AG10803 (cell line): ENCODE measurements around the gene REEP5.
A peak's percentile ranks its signal among the peaks of the same experiment; 100 is the strongest.
"Not testable (repeated sequence)": the region's sequence is repeated elsewhere in the genome, so short reads cannot be mapped to it uniquely, and the experiment has no call there.

Experiments
- DNase-seq: peaks from one replicate; pipeline ENCODE4 v3.0.0; 2010; ENCODE audit warnings: low read depth
- H3K4me3 ChIP-seq: 2 replicates; pipeline ENCODE4 v1.5.1; 2011; ENCODE audit warnings: mild to moderate bottlenecking, low read length, control low read depth
- TF ChIP-seq, protein P1 (sequence below): conservative IDR thresholded peaks from 2 replicates; pipeline ENCODE4 v1.5.1; 2011; ENCODE audit warnings: mild to moderate bottlenecking, low read length, control low read depth, inconsistent platforms

REEP5 gene

DNA sequence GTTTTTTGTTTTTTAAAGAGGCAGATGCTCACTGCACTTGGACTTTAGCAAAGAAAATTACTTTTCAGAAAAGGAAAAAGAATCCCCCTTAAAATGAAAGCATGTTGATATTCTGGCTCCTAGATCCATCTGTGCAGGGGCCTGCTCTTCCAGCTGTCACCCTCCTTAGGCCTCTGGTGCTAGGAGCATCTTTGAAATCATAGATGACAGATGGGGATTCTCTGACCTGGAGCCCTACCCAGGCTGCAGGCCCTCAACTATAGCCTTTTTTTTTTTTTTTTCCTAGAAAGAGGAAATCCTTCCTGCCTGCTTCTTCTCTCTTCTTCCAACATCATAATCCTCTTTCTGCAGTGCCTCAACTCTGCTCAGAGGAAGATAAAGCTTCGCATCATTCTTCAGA lies 38.3 kb upstream of the REEP5 start:
- H3K4me3 ChIP-seq: no peak overlapping the region
- no peak for DNase-seq

DNA sequence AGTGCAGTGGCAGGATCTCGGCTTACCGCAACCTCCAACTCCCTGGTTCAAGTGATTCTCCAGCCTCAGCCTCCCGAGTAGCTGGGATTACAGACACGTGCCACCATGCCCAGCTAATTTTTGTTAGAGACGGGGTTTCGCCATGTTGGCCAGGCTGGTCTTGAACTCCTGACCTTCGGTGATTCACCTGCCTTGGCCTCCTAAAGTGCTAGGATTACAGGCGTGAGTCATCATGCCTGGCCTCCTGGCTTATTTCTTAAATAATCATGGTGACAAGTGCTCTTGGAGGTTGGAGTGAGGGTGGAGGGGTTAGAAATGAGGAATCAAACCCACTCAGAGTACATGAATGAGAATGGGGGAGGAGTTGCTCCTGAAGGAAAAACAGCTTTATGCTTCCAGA lies 37.8 kb upstream of the REEP5 start:
- not testable (repeated sequence) for H3K4me3 ChIP-seq
- peak; percentile 57 for DNase-seq

More for the DNA sequence above, 38.3 kb upstream of the REEP5 start:
- TF ChIP-seq, protein P1, sequence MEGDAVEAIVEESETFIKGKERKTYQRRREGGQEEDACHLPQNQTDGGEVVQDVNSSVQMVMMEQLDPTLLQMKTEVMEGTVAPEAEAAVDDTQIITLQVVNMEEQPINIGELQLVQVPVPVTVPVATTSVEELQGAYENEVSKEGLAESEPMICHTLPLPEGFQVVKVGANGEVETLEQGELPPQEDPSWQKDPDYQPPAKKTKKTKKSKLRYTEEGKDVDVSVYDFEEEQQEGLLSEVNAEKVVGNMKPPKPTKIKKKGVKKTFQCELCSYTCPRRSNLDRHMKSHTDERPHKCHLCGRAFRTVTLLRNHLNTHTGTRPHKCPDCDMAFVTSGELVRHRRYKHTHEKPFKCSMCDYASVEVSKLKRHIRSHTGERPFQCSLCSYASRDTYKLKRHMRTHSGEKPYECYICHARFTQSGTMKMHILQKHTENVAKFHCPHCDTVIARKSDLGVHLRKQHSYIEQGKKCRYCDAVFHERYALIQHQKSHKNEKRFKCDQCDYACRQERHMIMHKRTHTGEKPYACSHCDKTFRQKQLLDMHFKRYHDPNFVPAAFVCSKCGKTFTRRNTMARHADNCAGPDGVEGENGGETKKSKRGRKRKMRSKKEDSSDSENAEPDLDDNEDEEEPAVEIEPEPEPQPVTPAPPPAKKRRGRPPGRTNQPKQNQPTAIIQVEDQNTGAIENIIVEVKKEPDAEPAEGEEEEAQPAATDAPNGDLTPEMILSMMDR: no peak

DNA sequence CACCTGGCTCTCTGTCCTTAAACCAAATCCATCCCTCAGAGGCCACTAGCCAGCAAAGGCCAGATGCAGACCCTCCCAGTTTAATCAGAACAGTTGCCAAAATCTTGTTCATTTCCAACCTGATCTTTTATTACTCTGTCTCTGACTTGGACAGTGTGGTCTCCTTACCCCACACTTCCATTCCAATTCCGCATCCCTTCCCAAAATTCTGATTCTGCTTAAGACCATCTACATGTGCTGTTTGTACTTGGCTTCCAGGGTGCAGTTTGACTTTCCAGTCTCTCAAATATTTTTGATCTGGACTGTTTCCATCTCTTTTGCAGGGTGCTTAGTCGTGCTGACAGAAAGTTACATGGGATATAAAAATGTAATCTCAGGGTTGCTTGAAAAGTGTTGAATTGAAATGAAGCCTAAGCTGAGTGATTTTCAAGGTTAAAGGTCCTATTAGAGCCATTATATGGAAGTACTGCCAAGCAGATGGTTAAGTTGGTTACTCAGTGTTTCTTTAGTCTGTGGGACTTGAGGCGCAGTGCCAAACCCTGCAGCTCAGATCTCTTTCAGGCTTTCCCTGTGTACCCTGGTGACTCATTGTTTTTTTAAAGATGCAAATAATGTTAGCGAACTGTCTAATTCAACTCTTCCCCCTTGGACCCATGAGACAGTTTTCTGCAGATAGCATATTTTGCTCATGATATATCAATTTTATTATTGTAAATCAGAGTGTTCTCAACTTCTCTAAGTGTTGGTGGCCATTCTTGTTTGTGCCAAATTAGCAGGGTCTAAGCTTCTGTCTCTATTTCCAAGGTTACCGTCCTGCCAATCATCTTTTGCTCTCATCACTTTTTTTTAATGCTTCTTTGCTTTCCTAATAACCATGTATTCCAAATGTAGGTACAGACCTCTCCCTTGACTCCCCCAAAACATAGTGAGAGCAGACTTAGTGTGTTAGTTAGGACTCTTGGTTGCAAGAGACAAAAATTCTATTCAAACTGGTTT lies 36.4 kb upstream of the REEP5 start:
- H3K4me3 ChIP-seq: no peak overlapping the region
- TF ChIP-seq, protein P1: no peak
- peak; percentile 91 for DNase-seq

DNA sequence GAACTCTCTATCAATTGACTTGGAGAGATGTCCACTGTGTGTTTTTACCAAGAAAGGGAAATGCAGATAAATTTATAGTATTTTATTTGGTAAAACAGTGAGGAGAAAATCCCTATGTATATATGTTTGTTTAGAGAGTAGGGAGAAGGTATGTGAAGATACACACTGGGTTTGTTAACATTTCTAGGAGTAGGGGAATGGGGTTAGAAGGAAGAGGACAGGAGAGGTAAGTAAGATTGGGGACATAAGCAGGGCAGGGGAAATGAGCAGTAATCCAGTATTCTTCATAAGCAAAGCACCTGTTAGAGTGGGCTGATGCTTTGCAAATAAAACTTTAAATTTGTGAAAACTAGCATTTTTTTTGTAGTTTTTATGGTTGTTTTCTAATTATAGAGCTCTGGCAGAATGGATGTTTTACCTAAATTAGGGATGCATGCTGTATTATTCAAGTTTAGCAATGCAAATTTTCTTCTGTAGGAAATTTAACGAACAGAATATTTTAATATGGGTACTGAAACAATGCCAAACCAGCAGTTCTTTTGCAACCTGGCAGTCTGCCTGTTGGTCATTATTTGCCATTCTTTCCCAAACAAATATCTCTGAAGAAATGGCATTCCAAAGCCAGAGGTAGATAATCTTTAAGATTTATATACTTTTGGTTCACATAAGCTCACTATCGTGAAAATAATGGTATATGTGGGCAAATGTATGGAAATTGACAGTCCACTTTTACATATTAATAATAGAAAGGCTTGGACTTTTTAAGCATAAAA lies 35.2 kb upstream of the REEP5 start:
- DNase-seq: peak; percentile 26
- TF ChIP-seq, protein P1: no peak

DNA sequence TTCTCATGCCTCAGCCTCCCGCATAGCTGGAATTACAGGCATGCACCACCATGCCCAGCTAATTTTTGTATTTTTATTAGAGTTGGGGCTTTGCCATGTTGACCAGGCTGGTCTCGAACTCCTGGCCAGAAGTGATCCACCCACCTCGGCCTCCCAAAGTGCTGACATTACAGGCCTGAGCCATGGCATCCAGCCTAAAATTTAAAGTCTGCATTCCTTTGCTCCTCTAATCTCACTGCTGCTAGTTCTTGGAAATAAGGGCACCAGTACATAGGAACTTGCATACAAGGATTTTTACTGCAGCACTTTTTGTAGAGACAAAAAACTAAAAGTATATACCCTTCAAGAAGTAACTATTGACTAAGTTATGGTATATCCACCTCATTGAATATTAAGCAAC lies 34.6 kb upstream of the REEP5 start:
- H3K4me3 ChIP-seq: no peak overlapping the region
- DNase-seq: no peak
- TF ChIP-seq, protein P1: no peak

More for the DNA sequence above, 35.2 kb upstream of the REEP5 start:
- H3K4me3 ChIP-seq: no peak overlapping the region

DNA sequence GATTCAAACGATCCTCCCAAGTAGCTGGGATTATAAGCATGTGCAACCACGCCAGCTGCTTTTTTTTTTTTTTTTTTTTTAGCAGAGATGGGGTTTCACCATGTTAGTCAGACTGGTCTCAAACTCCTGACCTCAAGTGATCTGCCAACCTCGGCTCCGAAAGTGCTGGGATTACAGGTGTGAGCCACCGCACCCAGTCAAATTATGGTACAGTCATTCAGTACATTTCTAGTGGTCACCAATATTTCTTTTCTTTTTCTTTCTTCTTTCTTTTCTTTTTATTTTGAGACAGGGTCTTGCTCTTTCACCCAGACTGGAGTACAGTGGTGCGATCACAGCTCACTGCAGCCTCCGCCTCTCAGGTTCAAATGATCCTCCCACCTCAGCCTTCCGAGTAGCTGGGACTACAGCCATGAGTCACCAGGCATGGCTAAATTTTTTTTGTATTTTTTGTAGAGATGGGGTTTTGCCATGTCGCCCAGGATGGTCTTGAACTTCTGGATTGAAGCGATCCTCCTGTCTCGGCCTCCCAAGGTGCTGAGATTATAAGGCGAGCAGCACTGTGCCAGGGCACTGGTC lies 29.2 kb upstream of the REEP5 start:
- no peak for DNase-seq
- TF ChIP-seq, protein P1: no peak
- H3K4me3 ChIP-seq: no peak overlapping the region

DNA sequence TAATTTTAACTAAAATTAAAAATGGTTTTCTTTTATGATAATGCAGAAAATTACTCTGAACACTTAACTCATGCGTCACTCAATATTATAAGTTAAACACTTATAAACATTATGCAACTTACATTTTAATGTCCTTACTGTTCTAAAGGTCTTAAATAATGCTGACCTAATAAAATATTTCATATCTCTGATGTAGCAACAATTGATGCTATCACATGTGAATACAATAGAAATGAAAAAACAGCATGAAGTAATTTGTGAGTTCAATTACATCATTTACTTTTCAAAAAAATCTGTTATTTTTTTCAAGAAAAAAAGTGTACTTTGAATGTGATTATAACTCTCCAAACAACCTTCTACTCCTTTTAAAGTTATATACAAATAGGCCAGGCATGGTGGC lies 26.4 kb upstream of the REEP5 start:
- no peak overlapping the region for H3K4me3 ChIP-seq
- no peak for DNase-seq
- TF ChIP-seq, protein P1: no peak
